GM23338 (cell line): Measurements from ENCODE around the gene SPTBN2. TPM values are rescaled to one million over a fixed set of nuclear protein-coding genes. Genes with fewer than 3 reads are reported as not detected.

Experiments
- ATAC-seq: fragments of 200-7000 bp; cut with Tn5 transposase; 3 replicates; pipeline ENCODE4 v1.9.1; 2020
- DNase-seq: peaks from one replicate; pipeline ENCODE4 v3.0.0-alpha.2; 2015; ENCODE audit warnings: low spot score
- H2AFZ ChIP-seq: fragments of 200-600 bp; sonication (generic); 2 replicates; pipeline ENCODE4 v1.8.0; 2016; ENCODE audit warnings: antibody characterized with exemption, mild to moderate bottlenecking, moderate library complexity
- H3F3A ChIP-seq: fragments of 200-600 bp; sonication (generic); replicated peaks from 2 replicates; pipeline ENCODE4 v1.8.0; 2017; ENCODE audit warnings: antibody characterized with exemption, mixed run types, low read depth
- H3K27ac ChIP-seq: fragments of 200-600 bp; sonication (generic); 2 replicates; pipeline ENCODE4 v1.6.1; 2016; ENCODE audit warnings: low read depth
- H3K27me3 ChIP-seq: fragments of 200-600 bp; sonication (generic); 2 replicates; pipeline ENCODE4 v1.8.0; 2016; ENCODE audit warnings: mild to moderate bottlenecking, mixed run types, moderate library complexity; ENCODE audit not compliant: insufficient read depth
- H3K36me3 ChIP-seq: fragments of 200-600 bp; sonication (generic); 2 replicates; pipeline ENCODE4 v1.8.0; 2016; ENCODE audit warnings: mild to moderate bottlenecking; ENCODE audit not compliant: insufficient read depth
- H3K4me1 ChIP-seq: fragments of 200-600 bp; sonication (generic); 2 replicates; pipeline ENCODE4 v1.8.0; 2016; ENCODE audit warnings: mild to moderate bottlenecking, moderate library complexity; ENCODE audit not compliant: insufficient read depth
- H3K4me2 ChIP-seq: fragments of 200-600 bp; sonication (generic); 2 replicates; pipeline ENCODE4 v1.7.1; 2017; ENCODE audit warnings: mixed run types
- H3K4me3 ChIP-seq: fragments of 200-600 bp; sonication (generic); 2 replicates; pipeline ENCODE4 v1.6.1; 2016; ENCODE audit warnings: mixed run types
- H3K79me2 ChIP-seq: fragments of 200-600 bp; sonication (generic); replicated peaks from 2 replicates; pipeline ENCODE4 v1.8.0; 2017; ENCODE audit warnings: mild to moderate bottlenecking; ENCODE audit not compliant: insufficient read depth
- H3K9me2 ChIP-seq: fragments of 200-600 bp; sonication (generic); 2 replicates; pipeline ENCODE4 v1.8.0; 2017; ENCODE audit not compliant: insufficient read depth
- H4K20me1 ChIP-seq: fragments of 200-600 bp; sonication (generic); replicated peaks from 2 replicates; pipeline ENCODE4 v1.8.0; 2017; ENCODE audit warnings: mild to moderate bottlenecking; ENCODE audit not compliant: insufficient read depth
- H3K27ac Mint-ChIP-seq: 2 replicates; pipeline ENCODE4 v1.8.0; 2020; ENCODE audit warnings: inconsistent platforms, mild to moderate bottlenecking, moderate library complexity, mixed read lengths
- H3K27me3 Mint-ChIP-seq: 3 replicates; pipeline ENCODE4 v1.8.0; 2022; ENCODE audit warnings: low read depth, mild to moderate bottlenecking, moderate library complexity, mixed read lengths, inconsistent platforms; ENCODE audit not compliant: insufficient read depth, poor library complexity
- H3K36me3 Mint-ChIP-seq: 3 replicates; pipeline ENCODE4 v1.8.0; 2021; ENCODE audit warnings: low read depth, mild to moderate bottlenecking, inconsistent platforms, moderate library complexity, mixed read lengths
- H3K4me1 Mint-ChIP-seq: 3 replicates; pipeline ENCODE4 v1.8.0; 2020; ENCODE audit warnings: mild to moderate bottlenecking, inconsistent platforms, mixed read lengths
- H3K4me3 Mint-ChIP-seq: 3 replicates; pipeline ENCODE4 v1.8.0; 2021; ENCODE audit warnings: moderate library complexity, mild to moderate bottlenecking, inconsistent platforms, mixed read lengths
- H3K9me3 Mint-ChIP-seq: 3 replicates; pipeline ENCODE4 v1.8.0; 2020; ENCODE audit warnings: moderate library complexity, mild to moderate bottlenecking, inconsistent platforms, mixed read lengths
- CREB1 ChIP-seq: fragments of 250-450 bp; sonication (Bioruptor Pico); IDR thresholded peaks from 2 replicates; pipeline ENCODE4 v1.5.0; 2020; ENCODE audit warnings: low read depth, mild to moderate bottlenecking, moderate library complexity
- CTCF ChIP-seq, 2 experiments: fragments of 200-600 bp in 1 of 2; sonication (generic) in 1 of 2; conservative IDR thresholded peaks; 2 replicates each; pipeline versions ENCODE4 v1.5.1 to v1.6.1; 2016 to 2017; ENCODE audit warnings: antibody characterized with exemption in 2 of 2, low read depth in 2 of 2, mild to moderate bottlenecking in 2 of 2, moderate library complexity in 1 of 2
- ETS1 ChIP-seq: IDR thresholded peaks from 2 replicates; pipeline ENCODE4 v1.6.1; 2016; ENCODE audit warnings: antibody characterized with exemption
- EZH2phosphoT487 ChIP-seq: fragments of 200-600 bp; sonication (generic); IDR thresholded peaks from one replicate; pipeline ENCODE4 v1.8.1; 2018; ENCODE audit warnings: antibody characterized with exemption; ENCODE audit not compliant: unreplicated experiment
- NANOG ChIP-seq: IDR thresholded peaks from 2 replicates; pipeline ENCODE4 v1.6.1; 2016; ENCODE audit warnings: antibody characterized with exemption, borderline replicate concordance
- POLR2AphosphoS5 ChIP-seq: IDR thresholded peaks from 2 replicates; pipeline ENCODE4 v1.6.1; 2016; ENCODE audit warnings: antibody characterized with exemption, low read depth
- REST ChIP-seq: IDR thresholded peaks from one replicate; pipeline ENCODE4 v1.6.1; 2018; ENCODE audit warnings: antibody characterized with exemption; ENCODE audit not compliant: unreplicated experiment
- STAT1 ChIP-seq: IDR thresholded peaks from one replicate; pipeline ENCODE4 v1.6.1; 2016; ENCODE audit warnings: antibody characterized with exemption; ENCODE audit not compliant: unreplicated experiment
- ZNF114 ChIP-seq: fragments of 250-450 bp; sonication (Bioruptor Pico); IDR thresholded peaks from 2 replicates; pipeline ENCODE4 v1.5.0; 2020; ENCODE audit warnings: mild to moderate bottlenecking, moderate library complexity
- ZNF462 ChIP-seq: fragments of 250-450 bp; sonication (Bioruptor Pico); IDR thresholded peaks from 2 replicates; pipeline ENCODE4 v1.5.0; 2020; ENCODE audit warnings: mild to moderate bottlenecking, moderate library complexity
- polyA plus RNA-seq: library from polyadenylated mRNA; unstranded; fragments of >200 nt; fragmentation: Nextera tagmentation; extraction: Ambion mirVana; gene quantifications from 2 replicates; pipeline ENCODE4 v1.2.1, GENCODE V29; 2016
- total RNA-seq: library from RNA; depleted of rRNA; stranded (reverse); fragments of >200 nt; shearing (Covaris generic); gene quantifications from 2 replicates; pipeline ENCODE4 v1.2.3, GENCODE V29; 2014

SPTBN2 gene
- total and polyA plus RNA-seq, 2 experiments from 2014 or later, result 7.7 to 49.1 TPM

GRCh38 chr11:66717925-66718319 lies 11.1 kb downstream of the SPTBN2 start (continued):
- no peak for TF ChIP-seq POLR2AphosphoS5
- TF ChIP-seq ETS1, result no peak
- no peak for TF ChIP-seq CTCF (conservative IDR thresholded peaks at IDR 0.05; ENCODE audit: low read depth in 2 of 2)
- no peak for TF ChIP-seq EZH2phosphoT487
- no peak for TF ChIP-seq CREB1

GRCh38 chr11:66716996-66717395 lies 12.0 kb downstream of the SPTBN2 start:
- H3K9me3 Mint-ChIP-seq, result no peaks in the 10 kb centered on the region
- peak overlapping the region; percentile 41; the same call in 1 of the 2 replicates for H3K27ac Mint-ChIP-seq
- Histone ChIP-seq H4K20me1 (no peaks in the 10 kb centered on the region), H3K4me1 (peaks cover 23% of the 10 kb centered on the region), H3K27ac (no peak overlapping the region), H3K79me2 (no peaks in the 10 kb centered on the region), H3F3A (peaks cover 16% of the 10 kb centered on the region; the same call in 1 of the 2 replicates), H2AFZ (no peak overlapping the region), H3K9me2 (no peaks in the 10 kb centered on the region), H3K36me3 (no peaks in the 10 kb centered on the region), H3K4me2 (no peak overlapping the region), H3K27me3 (no peaks in the 10 kb centered on the region), H3K4me3 (no peak overlapping the region)
- H3K36me3 Mint-ChIP-seq, result peaks cover 32% of the 10 kb centered on the region
- H3K4me3 Mint-ChIP-seq, result no peak overlapping the region
- DNase-seq (no peak), ATAC-seq (no peak)
- H3K27me3 Mint-ChIP-seq, result peaks cover 18% of the 10 kb centered on the region
- peaks cover 46% of the 10 kb centered on the region for H3K4me1 Mint-ChIP-seq
- TF ChIP-seq CREB1, result no peak
- no peak for TF ChIP-seq CTCF (conservative IDR thresholded peaks at IDR 0.05; ENCODE audit: low read depth in 2 of 2)
- TF ChIP-seq POLR2AphosphoS5, result no peak
- no peak for TF ChIP-seq STAT1
- no peak for TF ChIP-seq ZNF462 (CRISPR knock-in tag)
- no peak for TF ChIP-seq ZNF114 (CRISPR knock-in tag)
- no peak for TF ChIP-seq REST
- TF ChIP-seq NANOG, result no peak
